ENCODE measurements around the gene FXYD2.

Gene FXYD2

GRCh38 chr11:117859061-117859460 is 34.5 kb upstream of the FXYD2 start:
- no peak for DNase-seq (ENCODE audit: low read depth in 4 of 4, low spot score in 1 of 4)

GRCh38 chr11:117857734-117858414 is 33.3 kb upstream of the FXYD2 start:
- DNase-seq (ENCODE audit: low read depth in 4 of 4, low spot score in 1 of 4) = no peak

- DNase-seq (ENCODE audit: low read depth in 4 of 4, low spot score in 1 of 4) = no peak
Observed at GRCh38 chr11:117855912-117856651, 31.5 kb upstream of the FXYD2 start.

- DNase-seq (ENCODE audit: low read depth in 4 of 4, low spot score in 1 of 4) = no peak
Observed at GRCh38 chr11:117855186-117855845, 30.8 kb upstream of the FXYD2 start.

GRCh38 chr11:117852309-117852708 is 27.8 kb upstream of the FXYD2 start:
- DNase-seq (ENCODE audit: low read depth in 4 of 4, low spot score in 1 of 4) = no peak

- DNase-seq (ENCODE audit: low read depth in 4 of 4, low spot score in 1 of 4) = no peak
Observed at GRCh38 chr11:117851852-117852251, 27.3 kb upstream of the FXYD2 start.

- DNase-seq (ENCODE audit: low read depth in 4 of 4, low spot score in 1 of 4) = no peak
Observed at GRCh38 chr11:117851106-117851505, 26.6 kb upstream of the FXYD2 start.

- no peak for DNase-seq (ENCODE audit: low read depth in 4 of 4, low spot score in 1 of 4)
Observed at GRCh38 chr11:117849781-117850414, 25.4 kb upstream of the FXYD2 start.

GRCh38 chr11:117843666-117844484 is 19.3 kb upstream of the FXYD2 start:
- peak; percentile 65 to 81 (median 76) for DNase-seq (ENCODE audit: low read depth in 4 of 4, low spot score in 1 of 4)

- DNase-seq (ENCODE audit: low read depth in 4 of 4, low spot score in 1 of 4) = no peak
Observed at GRCh38 chr11:117842131-117842941, 17.8 kb upstream of the FXYD2 start.

- DNase-seq (ENCODE audit: low read depth in 4 of 4, low spot score in 1 of 4) = no peak
Observed at GRCh38 chr11:117841551-117842031, 17.0 kb upstream of the FXYD2 start.

GRCh38 chr11:117840881-117841550 is 16.5 kb upstream of the FXYD2 start:
- DNase-seq (ENCODE audit: low read depth in 4 of 4, low spot score in 1 of 4) = no peak

GRCh38 chr11:117839936-117840813 is 15.6 kb upstream of the FXYD2 start:
- no peak for DNase-seq (ENCODE audit: low read depth in 4 of 4, low spot score in 1 of 4)

GRCh38 chr11:117839380-117839881 is 14.9 kb upstream of the FXYD2 start:
- DNase-seq (ENCODE audit: low read depth in 4 of 4, low spot score in 1 of 4) = no peak

GRCh38 chr11:117838901-117839300 is 14.4 kb upstream of the FXYD2 start:
- no peak for DNase-seq (ENCODE audit: low read depth in 4 of 4, low spot score in 1 of 4)

- DNase-seq (ENCODE audit: low read depth in 4 of 4, low spot score in 1 of 4) = no peak
Observed at GRCh38 chr11:117837791-117838190, 13.2 kb upstream of the FXYD2 start.

- DNase-seq (ENCODE audit: low read depth in 4 of 4, low spot score in 1 of 4) = no peak
Observed at GRCh38 chr11:117837070-117837776, 12.7 kb upstream of the FXYD2 start.
